GM12878 (cell line): ENCODE data around the gene PLS1.

Experiments
- CTCF ChIP-seq, 3 experiments: IDR thresholded peaks in 2 of 3; conservative IDR thresholded peaks in 1 of 3; 2 replicates each; pipeline ENCODE4 v1.5.1; 2011; ENCODE audit warnings: low read depth in 3 of 3, low read length in 3 of 3, mild to moderate bottlenecking in 3 of 3, control low read depth in 2 of 3, moderate library complexity in 2 of 3, inconsistent platforms in 1 of 3, mixed read lengths in 1 of 3; ENCODE audit not compliant: control insufficient read depth in 2 of 3, insufficient read depth in 1 of 3; ENCODE audit errors: extremely low read depth in 1 of 3
- E2F4 ChIP-seq: IDR thresholded peaks from 2 replicates; pipeline ENCODE4 v1.6.1; 2012; ENCODE audit warnings: low read depth, low read length, improper control_type of control experiment
- IKZF2 ChIP-seq, 2 experiments: fragments of 450-650 bp; IDR thresholded peaks; 2 replicates each; pipeline ENCODE4 v1.6.1; 2017; ENCODE audit warnings: mild to moderate bottlenecking in 2 of 2, moderate library complexity in 2 of 2
- NBN ChIP-seq: fragments of 450-650 bp; IDR thresholded peaks from 2 replicates; pipeline ENCODE4 v1.6.1; 2016
- PAX5 ChIP-seq: IDR thresholded peaks from 2 replicates; pipeline ENCODE4 v1.6.1; 2011; ENCODE audit warnings: low read depth, low read length, borderline replicate concordance
- POLR2A ChIP-seq: IDR thresholded peaks from 2 replicates; pipeline ENCODE4 v1.6.1; 2011; ENCODE audit warnings: low read depth, mild to moderate bottlenecking, low read length
- ZBTB11 ChIP-seq: fragments of 450-650 bp; formaldehyde crosslinking; IDR thresholded peaks from 2 replicates; pipeline ENCODE4 v1.5.0; 2022; ENCODE audit warnings: mild to moderate bottlenecking, missing genetic modification characterization

- TF ChIP-seq NBN (no peak), PAX5 (no peak), ZBTB11 (no peak), IKZF2 (IDR thresholded peaks at IDR 0.05) (no peak), CTCF (IDR thresholded peaks at IDR 0.05 in 2 of 3, conservative IDR thresholded peaks at IDR 0.05 in 1 of 3; ENCODE audit: control insufficient read depth in 2 of 3, extremely low read depth in 1 of 3, insufficient read depth in 1 of 3, low read depth in 3 of 3, low read length in 3 of 3) (no peak), POLR2A (no peak), E2F4 (no peak)
These were observed 68.1 kb downstream of the PLS1 start for GRCh38 chr3:142664311-142664710.
